GM23248 (cell line): ENCODE data around the gene TSEN2. TPM values are rescaled to one million over a fixed set of nuclear protein-coding genes. Genes with fewer than 3 reads are reported as not detected.

Experiments
- DNase-seq: peaks from one replicate; pipeline ENCODE4 v3.0.0-alpha.2; 2015
- H2AFZ ChIP-seq: fragments of 200-600 bp; sonication (generic); 2 replicates; pipeline ENCODE4 v1.6.1; 2016; ENCODE audit warnings: antibody characterized with exemption
- H3F3A ChIP-seq: fragments of 200-600 bp; sonication (generic); 2 replicates; pipeline ENCODE4 v1.6.1; 2016; ENCODE audit warnings: mild to moderate bottlenecking, antibody characterized with exemption, mixed run types; ENCODE audit not compliant: insufficient read depth
- H3K27ac ChIP-seq: fragments of 200-600 bp; sonication (generic); 2 replicates; pipeline ENCODE4 v1.5.1; 2016; ENCODE audit warnings: mild to moderate bottlenecking
- H3K27me3 ChIP-seq: fragments of 200-600 bp; sonication (generic); replicated peaks from 2 replicates; pipeline ENCODE4 v1.6.1; 2016; ENCODE audit warnings: mild to moderate bottlenecking; ENCODE audit not compliant: insufficient read depth
- H3K36me3 ChIP-seq: fragments of 200-600 bp; sonication (generic); 2 replicates; pipeline ENCODE4 v1.6.1; 2016; ENCODE audit warnings: low read depth, mild to moderate bottlenecking
- H3K4me1 ChIP-seq: fragments of 200-600 bp; sonication (generic); 2 replicates; pipeline ENCODE4 v1.6.1; 2016; ENCODE audit warnings: mild to moderate bottlenecking; ENCODE audit not compliant: insufficient read depth
- H3K4me2 ChIP-seq: fragments of 200-600 bp; sonication (generic); one replicate; pipeline ENCODE4 v1.6.1; 2016; ENCODE audit warnings: mild to moderate bottlenecking; ENCODE audit not compliant: unreplicated experiment
- H3K4me3 ChIP-seq: fragments of 200-600 bp; sonication (generic); 2 replicates; pipeline ENCODE4 v1.5.1; 2016; ENCODE audit warnings: mild to moderate bottlenecking
- H3K79me2 ChIP-seq: fragments of 200-600 bp; sonication (generic); 2 replicates; pipeline ENCODE4 v1.6.1; 2016; ENCODE audit warnings: mild to moderate bottlenecking; ENCODE audit not compliant: insufficient read depth
- H3K9ac ChIP-seq: fragments of 200-600 bp; sonication (generic); 2 replicates; pipeline ENCODE4 v1.6.1; 2016; ENCODE audit warnings: mild to moderate bottlenecking
- H3K9me2 ChIP-seq: fragments of 200-600 bp; sonication (generic); 2 replicates; pipeline ENCODE4 v1.6.1; 2016; ENCODE audit warnings: mixed run types, mild to moderate bottlenecking, moderate library complexity; ENCODE audit not compliant: insufficient read depth
- H3K9me3 ChIP-seq: fragments of 200-600 bp; sonication (generic); one replicate; pipeline ENCODE4 v1.6.1; 2017; ENCODE audit warnings: low read depth
- H4K20me1 ChIP-seq: fragments of 200-600 bp; sonication (generic); 2 replicates; pipeline ENCODE4 v1.6.0; 2016; ENCODE audit not compliant: insufficient read depth
- EZH2 ChIP-seq: fragments of 200-600 bp; sonication (generic); IDR thresholded peaks from 2 replicates; pipeline ENCODE4 v1.6.1; 2018; ENCODE audit warnings: antibody characterized with exemption, mild to moderate bottlenecking; ENCODE audit not compliant: insufficient read depth, poor library complexity, severe bottlenecking
- EZH2phosphoT487 ChIP-seq: fragments of 200-600 bp; sonication (generic); IDR thresholded peaks from 2 replicates; pipeline ENCODE4 v1.6.1; 2018; ENCODE audit warnings: antibody characterized with exemption, moderate library complexity, mild to moderate bottlenecking, low read depth; ENCODE audit not compliant: insufficient read depth
- WGBS, 2 experiments: methylation state at CpG; one replicate each; pipeline ENCODE4 v1.1.6; 2015 to 2017; ENCODE audit warnings: low lambda C conversion rate in 2 of 2, low coverage in 1 of 2; ENCODE audit errors: missing lambda C conversion rate in 2 of 2; 5-methylcytosine and 5-hydroxymethylcytosine counted together
- in situ Hi-C: fragments of 300-500 bp; cut with MboI; formaldehyde crosslinking; loops from 2 replicates; pipeline ENCODE4 v1.15.0; 2020
- polyA plus RNA-seq: library from polyadenylated mRNA; unstranded; fragments of >200 nt; fragmentation: Nextera tagmentation; extraction: Ambion mirVana; gene quantifications from 2 replicates; pipeline ENCODE4 v1.2.1, GENCODE V29; 2016
- total RNA-seq: library from RNA; depleted of rRNA; stranded (reverse); fragments of >200 nt; shearing (Covaris generic); gene quantifications from 2 replicates; pipeline ENCODE4 v1.2.3, GENCODE V29; 2014

Gene TSEN2
- total and polyA plus RNA-seq, 2 experiments from 2014 or later, result 9.6 to 13.6 TPM

GRCh38 chr3:12461097-12461649 is 23.1 kb upstream of the TSEN2 start:
- no peaks in the 10 kb centered on the region for H3K9me2 ChIP-seq
- DNase-seq, result peak; percentile 26
- no peak overlapping the region for H3K27ac ChIP-seq
- no peaks in the 10 kb centered on the region for H3K27me3 ChIP-seq
- no peaks in the 10 kb centered on the region for H3K36me3 ChIP-seq
- no peaks in the 10 kb centered on the region for H3K9me3 ChIP-seq
- no peak overlapping the region for H3K9ac ChIP-seq
- no peak for TF ChIP-seq EZH2
- TF ChIP-seq EZH2phosphoT487, result no peak
- in situ Hi-C loops, result no loop called here
- no peaks in the 10 kb centered on the region for H3F3A ChIP-seq
- H4K20me1 ChIP-seq, result no peaks in the 10 kb centered on the region
- H3K79me2 ChIP-seq, result no peaks in the 10 kb centered on the region
- H3K4me2 ChIP-seq, result no peak overlapping the region
- H2AFZ ChIP-seq, result no peak overlapping the region
- H3K4me3 ChIP-seq, result no peak overlapping the region
- no peaks in the 10 kb centered on the region for H3K4me1 ChIP-seq
- WGBS, 2 experiments, result 76 to 78% methylated on average over 7 of the region's 7 CpGs

GRCh38 chr3:12462159-12462947 is 21.9 kb upstream of the TSEN2 start:
- DNase-seq, result no peak
- in situ Hi-C loops, result no loop called here
- Histone ChIP-seq H3K9me2 (no peaks in the 10 kb centered on the region), H3K79me2 (no peaks in the 10 kb centered on the region), H3K4me2 (no peak overlapping the region), H3F3A (no peaks in the 10 kb centered on the region), H3K27me3 (no peaks in the 10 kb centered on the region), H2AFZ (no peak overlapping the region), H3K9ac (no peak overlapping the region), H4K20me1 (no peaks in the 10 kb centered on the region), H3K4me3 (no peak overlapping the region), H3K27ac (no peak overlapping the region), H3K4me1 (no peaks in the 10 kb centered on the region), H3K36me3 (no peaks in the 10 kb centered on the region), H3K9me3 (no peaks in the 10 kb centered on the region)
- no peak for TF ChIP-seq EZH2
- no peak for TF ChIP-seq EZH2phosphoT487
- WGBS, 2 experiments, result 66 to 75% methylated on average over 9 of the region's 9 CpGs

GRCh38 chr3:12463686-12464085 is 20.6 kb upstream of the TSEN2 start:
- no peaks in the 10 kb centered on the region for H3K4me1 ChIP-seq
- no peaks in the 10 kb centered on the region for H3K9me2 ChIP-seq
- H4K20me1 ChIP-seq, result no peaks in the 10 kb centered on the region
- no peak overlapping the region for H3K9ac ChIP-seq
- no peaks in the 10 kb centered on the region for H3F3A ChIP-seq
- no peak overlapping the region for H3K27ac ChIP-seq
- H3K4me2 ChIP-seq, result no peak overlapping the region
- TF ChIP-seq EZH2 (no peak), EZH2phosphoT487 (no peak)
- no peaks in the 10 kb centered on the region for H3K36me3 ChIP-seq
- in situ Hi-C loops, result no loop called here
- H3K4me3 ChIP-seq, result no peak overlapping the region
- no peaks in the 10 kb centered on the region for H3K79me2 ChIP-seq
- no peak for DNase-seq
- no peaks in the 10 kb centered on the region for H3K9me3 ChIP-seq
- 80 to 83% methylated on average over 1 of the region's 1 CpG for WGBS, 2 experiments
- H2AFZ ChIP-seq, result no peak overlapping the region
- no peaks in the 10 kb centered on the region for H3K27me3 ChIP-seq

DNA sequence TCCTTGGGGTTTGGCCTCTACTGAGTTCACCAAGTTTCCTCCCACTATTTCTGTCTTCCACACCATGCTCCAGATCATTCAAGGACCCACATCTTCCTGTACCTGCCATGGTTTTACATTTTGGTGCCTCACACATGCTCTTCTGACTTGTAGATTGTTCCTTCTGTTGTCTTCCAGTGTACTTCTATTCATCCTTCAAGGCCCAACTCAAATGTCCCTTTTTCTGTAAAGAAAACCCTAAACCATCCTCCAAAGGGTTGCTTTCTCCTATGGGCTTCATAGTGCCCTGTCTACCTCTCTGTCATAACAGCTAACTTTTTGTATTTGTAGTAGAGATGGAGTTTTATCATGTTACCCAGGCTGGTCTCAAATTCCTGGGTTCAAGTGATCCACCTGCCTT is 20.1 kb upstream of the TSEN2 start:
- no peaks in the 10 kb centered on the region for H3K79me2 ChIP-seq
- no peak overlapping the region for H3K9ac ChIP-seq
- no peak overlapping the region for H3K27ac ChIP-seq
- TF ChIP-seq EZH2phosphoT487 (no peak), EZH2 (no peak)
- H4K20me1 ChIP-seq, result no peaks in the 10 kb centered on the region
- no peaks in the 10 kb centered on the region for H3K27me3 ChIP-seq
- DNase-seq, result no peak
- no peaks in the 10 kb centered on the region for H3K36me3 ChIP-seq
- H2AFZ ChIP-seq, result no peak overlapping the region
- H3K4me1 ChIP-seq, result no peaks in the 10 kb centered on the region
- no peak overlapping the region for H3K4me3 ChIP-seq
- H3K9me3 ChIP-seq, result no peaks in the 10 kb centered on the region
- no peaks in the 10 kb centered on the region for H3K9me2 ChIP-seq
- no peak overlapping the region for H3K4me2 ChIP-seq
- in situ Hi-C loops, result no loop called here
- H3F3A ChIP-seq, result no peaks in the 10 kb centered on the region
